ENCODE data around the gene ADK. TPM values are rescaled to one million over a fixed set of nuclear protein-coding genes. Genes with fewer than 3 reads are reported as not detected.

The ADK gene
- total RNA-seq, 1 donor from 2014 or later: 62.0 TPM

GRCh38 chr10:74507951-74508350 is 356.9 kb downstream of the ADK start:
- peaks cover 13% of the 10 kb centered on the region for H3K4me1 ChIP-seq (ENCODE audit: insufficient read depth, low read length)
- H3K4me2 ChIP-seq (ENCODE audit: low read length): no peak overlapping the region
- no peaks in the 10 kb centered on the region for H3K36me3 ChIP-seq (ENCODE audit: insufficient read depth, low read length)
- H3K27ac Mint-ChIP-seq (ENCODE audit: unreplicated experiment): no peak overlapping the region
- no peak for FAIRE-seq
- no peak for DNase-seq (ENCODE audit: low read depth)
- H2AFZ ChIP-seq (ENCODE audit: low read depth, low read length): no peak overlapping the region
- no peaks in the 10 kb centered on the region for H3K9me3 ChIP-seq (ENCODE audit: insufficient read depth, low read depth, low read length)
- H3K36me3 Mint-ChIP-seq (ENCODE audit: low read depth, unreplicated experiment): peaks cover 10% of the 10 kb centered on the region
- no peaks in the 10 kb centered on the region for H3K79me2 ChIP-seq (ENCODE audit: insufficient read depth, low read length)
- no peak overlapping the region for H3K4me3 Mint-ChIP-seq (ENCODE audit: unreplicated experiment)
- no peaks in the 10 kb centered on the region for H3K27me3 ChIP-seq (ENCODE audit: insufficient read depth, low read length)
- H3K4me1 Mint-ChIP-seq (ENCODE audit: low read depth, unreplicated experiment): peaks cover 17% of the 10 kb centered on the region
- H3K9me3 Mint-ChIP-seq (ENCODE audit: unreplicated experiment): peaks cover 11% of the 10 kb centered on the region
- TF ChIP-seq CTCF (IDR thresholded peaks at IDR 0.05; ENCODE audit: insufficient read depth, low read depth, low read length) (no peak), EZH2 (IDR thresholded peaks at IDR 0.05; ENCODE audit: insufficient read depth, low read length) (no peak)
- no peak overlapping the region for H3K27ac ChIP-seq (ENCODE audit: low read depth, low read length)
- H4K20me1 ChIP-seq (ENCODE audit: insufficient read depth, low read length): no peaks in the 10 kb centered on the region
- no peak overlapping the region for H3K4me3 ChIP-seq (ENCODE audit: insufficient read depth, low read depth, low read length)
- no peaks in the 10 kb centered on the region for H3K27me3 Mint-ChIP-seq (ENCODE audit: low read depth, unreplicated experiment)
- H3K9ac ChIP-seq (ENCODE audit: low read length): no peak overlapping the region

- H3K4me1 Mint-ChIP-seq (ENCODE audit: low read depth, unreplicated experiment): peaks cover 4% of the 10 kb centered on the region
- H3K27me3 Mint-ChIP-seq (ENCODE audit: low read depth, unreplicated experiment): no peaks in the 10 kb centered on the region
- FAIRE-seq (no peak), DNase-seq (ENCODE audit: low read depth) (no peak)
- no peak overlapping the region for H3K27ac ChIP-seq (ENCODE audit: low read depth, low read length)
- no peak overlapping the region for H3K9ac ChIP-seq (ENCODE audit: low read length)
- H3K4me3 Mint-ChIP-seq (ENCODE audit: unreplicated experiment): no peak overlapping the region
- peaks cover 17% of the 10 kb centered on the region for H3K36me3 Mint-ChIP-seq (ENCODE audit: low read depth, unreplicated experiment)
- peaks cover 22% of the 10 kb centered on the region for H3K9me3 Mint-ChIP-seq (ENCODE audit: unreplicated experiment)
- no peaks in the 10 kb centered on the region for H3K27me3 ChIP-seq (ENCODE audit: insufficient read depth, low read length)
- no peak overlapping the region for H3K4me2 ChIP-seq (ENCODE audit: low read length)
- no peaks in the 10 kb centered on the region for H3K9me3 ChIP-seq (ENCODE audit: insufficient read depth, low read depth, low read length)
- H3K27ac Mint-ChIP-seq (ENCODE audit: unreplicated experiment): peak overlapping the region; percentile 7
- no peak overlapping the region for H2AFZ ChIP-seq (ENCODE audit: low read depth, low read length)
- H4K20me1 ChIP-seq (ENCODE audit: insufficient read depth, low read length): peaks cover 2% of the 10 kb centered on the region
- peaks cover 5% of the 10 kb centered on the region for H3K79me2 ChIP-seq (ENCODE audit: insufficient read depth, low read length)
- no peaks in the 10 kb centered on the region for H3K36me3 ChIP-seq (ENCODE audit: insufficient read depth, low read length)
- no peaks in the 10 kb centered on the region for H3K4me1 ChIP-seq (ENCODE audit: insufficient read depth, low read length)
- no peak overlapping the region for H3K4me3 ChIP-seq (ENCODE audit: insufficient read depth, low read depth, low read length)
- no peak for TF ChIP-seq EZH2 (IDR thresholded peaks at IDR 0.05; ENCODE audit: insufficient read depth, low read length)
- no peak for TF ChIP-seq CTCF (IDR thresholded peaks at IDR 0.05; ENCODE audit: insufficient read depth, low read depth, low read length)
These were observed 359.6 kb downstream of the ADK start for GRCh38 chr10:74510594-74510993.

- H3K27me3 Mint-ChIP-seq (ENCODE audit: low read depth, unreplicated experiment): no peaks in the 10 kb centered on the region
- peaks cover 2% of the 10 kb centered on the region for H4K20me1 ChIP-seq (ENCODE audit: insufficient read depth, low read length)
- no peak overlapping the region for H3K27ac ChIP-seq (ENCODE audit: low read depth, low read length)
- H2AFZ ChIP-seq (ENCODE audit: low read depth, low read length): no peak overlapping the region
- H3K36me3 Mint-ChIP-seq (ENCODE audit: low read depth, unreplicated experiment): peaks cover 22% of the 10 kb centered on the region
- H3K4me1 Mint-ChIP-seq (ENCODE audit: low read depth, unreplicated experiment): peaks cover 4% of the 10 kb centered on the region
- H3K4me1 ChIP-seq (ENCODE audit: insufficient read depth, low read length): no peaks in the 10 kb centered on the region
- TF ChIP-seq EZH2 (IDR thresholded peaks at IDR 0.05; ENCODE audit: insufficient read depth, low read length) (no peak), CTCF (IDR thresholded peaks at IDR 0.05; ENCODE audit: insufficient read depth, low read depth, low read length) (no peak)
- H3K9me3 ChIP-seq (ENCODE audit: insufficient read depth, low read depth, low read length): no peaks in the 10 kb centered on the region
- H3K9ac ChIP-seq (ENCODE audit: low read length): no peak overlapping the region
- no peak for FAIRE-seq
- no peak overlapping the region for H3K4me2 ChIP-seq (ENCODE audit: low read length)
- no peak for DNase-seq (ENCODE audit: low read depth)
- H3K4me3 ChIP-seq (ENCODE audit: insufficient read depth, low read depth, low read length): no peak overlapping the region
- peak overlapping the region; percentile 7 for H3K27ac Mint-ChIP-seq (ENCODE audit: unreplicated experiment)
- H3K36me3 ChIP-seq (ENCODE audit: insufficient read depth, low read length): no peaks in the 10 kb centered on the region
- peaks cover 8% of the 10 kb centered on the region for H3K79me2 ChIP-seq (ENCODE audit: insufficient read depth, low read length)
- no peaks in the 10 kb centered on the region for H3K27me3 ChIP-seq (ENCODE audit: insufficient read depth, low read length)
- no peak overlapping the region for H3K4me3 Mint-ChIP-seq (ENCODE audit: unreplicated experiment)
- H3K9me3 Mint-ChIP-seq (ENCODE audit: unreplicated experiment): peaks cover 22% of the 10 kb centered on the region
These were observed 360.0 kb downstream of the ADK start for GRCh38 chr10:74511051-74511450.
